Subcutaneous abdominal adipose tissue (tissue), 5 donors: Measurements from ENCODE around the gene MYD88.

ENCODE experiments used
- H3K27ac ChIP-seq: one replicate; pipeline ENCODE4 v1.7.0; 2013; ENCODE audit warnings: low read depth, mild to moderate bottlenecking, inconsistent platforms, low read length, moderate library complexity
- H3K27me3 ChIP-seq, 5 donors: one replicate each; pipeline ENCODE4 v1.7.0; 2013; ENCODE audit warnings: low read length in 5 of 5, inconsistent platforms in 1 of 5; ENCODE audit not compliant: control insufficient read depth in 5 of 5, insufficient read depth in 4 of 5
- H3K36me3 ChIP-seq, 5 donors: one replicate each; pipeline ENCODE4 v1.7.0; 2013; ENCODE audit warnings: low read length in 5 of 5; ENCODE audit not compliant: control insufficient read depth in 5 of 5, insufficient read depth in 5 of 5
- H3K4me1 ChIP-seq, 5 donors: one replicate each; pipeline ENCODE4 v1.7.0; 2013; ENCODE audit warnings: low read length in 5 of 5, mild to moderate bottlenecking in 3 of 5, moderate library complexity in 1 of 5; ENCODE audit not compliant: control insufficient read depth in 5 of 5, insufficient read depth in 5 of 5
- H3K4me3 ChIP-seq, 5 donors: one replicate each; pipeline ENCODE4 v1.7.0; 2013; ENCODE audit warnings: low read length in 5 of 5, low read depth in 1 of 5
- H3K9ac ChIP-seq, 5 donors: one replicate each; pipeline ENCODE4 v1.7.0; 2013; ENCODE audit warnings: low read length in 5 of 5, mild to moderate bottlenecking in 4 of 5, moderate library complexity in 3 of 5
- H3K9me3 ChIP-seq, 5 donors: one replicate each; pipeline ENCODE4 v1.7.0; 2013; ENCODE audit warnings: low read length in 5 of 5; ENCODE audit not compliant: control insufficient read depth in 5 of 5
- donor health status: healthy.
- donor health status: healthy.
- donor health status: healthy.
- donor health status: healthy.
- donor health status: healthy.

Gene MYD88

GRCh38 chr3:38111696-38112377 lies 26.6 kb upstream of the MYD88 start:
- peaks cover 0 to 4% (median 0%) of the 10 kb centered on the region in 5 donors for H3K36me3 ChIP-seq
- no peak overlapping the region for H3K27ac ChIP-seq
- no peaks in the 10 kb centered on the region for H3K27me3 ChIP-seq
- peaks cover 0 to 6% (median 0%) of the 10 kb centered on the region in 5 donors for H3K4me1 ChIP-seq
- H3K9me3 ChIP-seq = no peaks in the 10 kb centered on the region
- no peak overlapping the region for H3K9ac ChIP-seq
- no peak overlapping the region for H3K4me3 ChIP-seq

GRCh38 chr3:38112378-38112761 lies 26.1 kb upstream of the MYD88 start:
- no peak overlapping the region for H3K9ac ChIP-seq
- no peak overlapping the region for H3K27ac ChIP-seq
- H3K4me3 ChIP-seq = no peak overlapping the region
- no peaks in the 10 kb centered on the region for H3K27me3 ChIP-seq
- H3K4me1 ChIP-seq = peaks cover 0 to 9% (median 2%) of the 10 kb centered on the region in 5 donors
- no peaks in the 10 kb centered on the region for H3K9me3 ChIP-seq
- peaks cover 0 to 4% (median 0%) of the 10 kb centered on the region in 5 donors for H3K36me3 ChIP-seq

- Histone ChIP-seq H3K36me3 (peaks cover 0 to 6% (median 0%) of the 10 kb centered on the region in 5 donors), H3K9me3 (no peaks in the 10 kb centered on the region), H3K27ac (no peak overlapping the region), H3K27me3 (no peaks in the 10 kb centered on the region), H3K4me3 (no peak overlapping the region), H3K4me1 (peaks cover 0 to 6% (median 3%) of the 10 kb centered on the region in 5 donors), H3K9ac (no peak overlapping the region)
Observed at GRCh38 chr3:38114052-38114874, 24.2 kb upstream of the MYD88 start.

- H3K9me3 ChIP-seq = no peaks in the 10 kb centered on the region
- peaks cover 0 to 6% (median 3%) of the 10 kb centered on the region in 5 donors for H3K4me1 ChIP-seq
- H3K9ac ChIP-seq = no peak overlapping the region
- no peaks in the 10 kb centered on the region for H3K27me3 ChIP-seq
- peaks cover 0 to 9% (median 4%) of the 10 kb centered on the region in 5 donors for H3K36me3 ChIP-seq
- no peak overlapping the region for H3K27ac ChIP-seq
- no peak overlapping the region for H3K4me3 ChIP-seq
Observed at GRCh38 chr3:38114875-38115644, 23.4 kb upstream of the MYD88 start.

GRCh38 chr3:38115645-38116427 lies 22.6 kb upstream of the MYD88 start:
- peaks cover 0 to 6% (median 3%) of the 10 kb centered on the region in 5 donors for H3K4me1 ChIP-seq
- H3K9me3 ChIP-seq = no peaks in the 10 kb centered on the region
- H3K36me3 ChIP-seq = peaks cover 0 to 17% (median 12%) of the 10 kb centered on the region in 5 donors
- H3K4me3 ChIP-seq = no peak overlapping the region
- H3K27me3 ChIP-seq = no peaks in the 10 kb centered on the region
- no peak overlapping the region for H3K27ac ChIP-seq
- no peak overlapping the region for H3K9ac ChIP-seq

GRCh38 chr3:38116471-38117162 lies 21.8 kb upstream of the MYD88 start:
- H3K27me3 ChIP-seq = no peaks in the 10 kb centered on the region
- no peak overlapping the region for H3K4me3 ChIP-seq

GRCh38 chr3:38117163-38117716 lies 21.2 kb upstream of the MYD88 start:
- Histone ChIP-seq H3K9me3 (no peaks in the 10 kb centered on the region), H3K4me1 (peaks cover 0 to 6% (median 0%) of the 10 kb centered on the region in 5 donors), H3K36me3 (peaks cover 0 to 31% (median 26%) of the 10 kb centered on the region in 5 donors), H3K4me3 (no peak overlapping the region), H3K27me3 (no peaks in the 10 kb centered on the region), H3K9ac (no peak overlapping the region), H3K27ac (no peak overlapping the region)

More at GRCh38 chr3:38116471-38117162, 21.8 kb upstream of the MYD88 start:
- H3K9me3 ChIP-seq = no peaks in the 10 kb centered on the region
- H3K9ac ChIP-seq = no peak overlapping the region
- peaks cover 0 to 6% (median 3%) of the 10 kb centered on the region in 5 donors for H3K4me1 ChIP-seq
- peaks cover 0 to 25% (median 20%) of the 10 kb centered on the region in 5 donors for H3K36me3 ChIP-seq
- H3K27ac ChIP-seq = no peak overlapping the region

- Histone ChIP-seq H3K4me3 (no peak overlapping the region), H3K36me3 (peaks cover 0 to 38% (median 31%) of the 10 kb centered on the region in 5 donors), H3K27me3 (no peaks in the 10 kb centered on the region), H3K27ac (no peak overlapping the region), H3K9ac (no peak overlapping the region), H3K9me3 (no peaks in the 10 kb centered on the region), H3K4me1 (peaks cover 0 to 6% (median 0%) of the 10 kb centered on the region in 5 donors)
Observed at GRCh38 chr3:38117748-38118420, 20.6 kb upstream of the MYD88 start.
